BE2C (cell line): ENCODE data around the gene HMGA1.

Experiments
- DNase-seq: peaks from one replicate; pipeline ENCODE4 v3.0.0-alpha.2; 2020
- H3K27me3 ChIP-seq: fragments of 250-450 bp; sonication (Bioruptor Pico); 2 replicates; pipeline ENCODE4 v1.5.1; 2020; ENCODE audit warnings: mild to moderate bottlenecking
- H3K36me3 ChIP-seq: fragments of 250-450 bp; sonication (Bioruptor Pico); 2 replicates; pipeline ENCODE4 v1.5.1; 2020; ENCODE audit warnings: mild to moderate bottlenecking
- H3K4me1 ChIP-seq: fragments of 250-450 bp; sonication (Bioruptor Pico); 2 replicates; pipeline ENCODE4 v1.5.1; 2020
- H3K4me3 ChIP-seq: 2 replicates; pipeline ENCODE4 v1.5.1; 2011; ENCODE audit warnings: low read depth, low read length
- H3K9me3 ChIP-seq: fragments of 250-450 bp; sonication (Bioruptor Pico); 2 replicates; pipeline ENCODE4 v1.5.1; 2020
- TF ChIP-seq, protein P1 (sequence below): IDR thresholded peaks from 2 replicates; pipeline ENCODE4 v1.5.1; 2012; ENCODE audit warnings: mild to moderate bottlenecking, low read depth, low read length

The HMGA1 gene

GRCh38 chr6:34204693-34205092 lies 32.0 kb upstream of the HMGA1 start:
- Histone ChIP-seq H3K27me3 (no peaks in the 10 kb centered on the region), H3K36me3 (no peaks in the 10 kb centered on the region), H3K4me1 (no peaks in the 10 kb centered on the region), H3K9me3 (no peaks in the 10 kb centered on the region), H3K4me3 (no peak overlapping the region)
- no peak for DNase-seq
- TF ChIP-seq, protein P1, sequence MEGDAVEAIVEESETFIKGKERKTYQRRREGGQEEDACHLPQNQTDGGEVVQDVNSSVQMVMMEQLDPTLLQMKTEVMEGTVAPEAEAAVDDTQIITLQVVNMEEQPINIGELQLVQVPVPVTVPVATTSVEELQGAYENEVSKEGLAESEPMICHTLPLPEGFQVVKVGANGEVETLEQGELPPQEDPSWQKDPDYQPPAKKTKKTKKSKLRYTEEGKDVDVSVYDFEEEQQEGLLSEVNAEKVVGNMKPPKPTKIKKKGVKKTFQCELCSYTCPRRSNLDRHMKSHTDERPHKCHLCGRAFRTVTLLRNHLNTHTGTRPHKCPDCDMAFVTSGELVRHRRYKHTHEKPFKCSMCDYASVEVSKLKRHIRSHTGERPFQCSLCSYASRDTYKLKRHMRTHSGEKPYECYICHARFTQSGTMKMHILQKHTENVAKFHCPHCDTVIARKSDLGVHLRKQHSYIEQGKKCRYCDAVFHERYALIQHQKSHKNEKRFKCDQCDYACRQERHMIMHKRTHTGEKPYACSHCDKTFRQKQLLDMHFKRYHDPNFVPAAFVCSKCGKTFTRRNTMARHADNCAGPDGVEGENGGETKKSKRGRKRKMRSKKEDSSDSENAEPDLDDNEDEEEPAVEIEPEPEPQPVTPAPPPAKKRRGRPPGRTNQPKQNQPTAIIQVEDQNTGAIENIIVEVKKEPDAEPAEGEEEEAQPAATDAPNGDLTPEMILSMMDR = no peak

- no peaks in the 10 kb centered on the region for H3K36me3 ChIP-seq
- DNase-seq = no peak
These were observed 31.2 kb upstream of the HMGA1 start for GRCh38 chr6:34205466-34205865.

DNA sequence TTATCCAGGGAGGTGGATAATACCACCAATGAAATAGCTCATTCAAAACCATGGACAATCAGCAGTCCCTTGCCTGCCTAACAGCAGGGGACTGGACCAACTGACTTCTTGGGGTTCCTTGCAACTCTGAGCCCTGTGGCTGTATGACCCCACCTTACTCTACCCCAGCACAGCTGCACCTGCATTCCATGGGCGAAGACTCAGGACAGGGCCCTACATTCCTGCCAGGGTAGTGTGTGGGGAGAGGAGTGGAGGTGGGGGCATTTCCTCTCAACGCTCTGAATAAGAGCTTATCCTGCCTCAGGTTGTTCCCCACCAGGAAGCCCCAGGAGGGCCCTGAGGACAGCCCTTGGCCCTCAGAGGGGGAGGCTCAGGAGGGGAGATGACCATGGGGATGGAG lies 30.8 kb upstream of the HMGA1 start:
- H3K27me3 ChIP-seq = no peaks in the 10 kb centered on the region
- TF ChIP-seq, protein P1 = no peak
- H3K4me1 ChIP-seq = no peaks in the 10 kb centered on the region
- no peaks in the 10 kb centered on the region for H3K36me3 ChIP-seq
- no peaks in the 10 kb centered on the region for H3K9me3 ChIP-seq
- DNase-seq = no peak
- H3K4me3 ChIP-seq = no peak overlapping the region

More at GRCh38 chr6:34205466-34205865, 31.2 kb upstream of the HMGA1 start:
- H3K4me1 ChIP-seq = no peaks in the 10 kb centered on the region
- TF ChIP-seq, protein P1 = no peak
- H3K27me3 ChIP-seq = no peaks in the 10 kb centered on the region
- H3K9me3 ChIP-seq = no peaks in the 10 kb centered on the region
- H3K4me3 ChIP-seq = no peak overlapping the region

- no peak for DNase-seq
- TF ChIP-seq, protein P1 = no peak
- Histone ChIP-seq H3K4me1 (no peaks in the 10 kb centered on the region), H3K9me3 (no peaks in the 10 kb centered on the region), H3K4me3 (no peak overlapping the region), H3K36me3 (no peaks in the 10 kb centered on the region), H3K27me3 (no peaks in the 10 kb centered on the region)
These were observed 29.9 kb upstream of the HMGA1 start for GRCh38 chr6:34206726-34207125.

DNA sequence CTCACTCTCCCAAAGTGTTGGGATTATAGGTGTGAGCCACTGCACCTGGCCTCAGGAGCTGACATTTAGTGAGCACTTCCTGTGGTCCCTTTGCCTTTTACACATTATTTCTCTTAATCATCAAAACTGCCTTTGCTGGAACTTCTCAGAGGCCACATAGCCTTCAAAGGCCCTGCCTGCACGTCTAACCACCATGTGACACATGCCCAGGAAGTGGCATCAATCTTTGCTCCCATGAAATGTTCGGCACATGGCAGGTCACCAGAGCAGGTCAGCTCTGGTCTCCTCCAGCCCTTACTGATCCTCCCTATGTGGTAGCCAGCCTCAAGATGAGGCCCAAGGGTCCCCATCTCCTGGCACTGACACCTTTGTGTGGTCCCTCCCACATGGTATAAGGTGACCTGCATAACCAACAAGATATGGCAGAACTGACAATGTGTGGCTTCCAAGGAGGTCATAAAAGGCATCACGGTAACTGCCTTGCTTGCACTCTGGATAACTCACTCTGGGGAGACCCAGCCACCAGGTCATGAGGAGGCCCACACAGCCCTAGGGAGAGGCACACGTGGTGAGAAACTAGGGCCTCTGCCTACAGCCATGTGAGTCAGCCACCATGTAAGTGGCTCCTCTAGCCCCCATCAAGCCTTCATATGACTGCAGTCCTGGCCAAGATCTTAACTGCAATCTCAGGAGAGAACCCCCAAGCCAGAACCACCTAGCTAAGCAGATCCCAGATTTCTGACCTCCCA lies 28.8 kb upstream of the HMGA1 start:
- Histone ChIP-seq H3K4me3 (no peak overlapping the region), H3K27me3 (no peaks in the 10 kb centered on the region), H3K4me1 (no peaks in the 10 kb centered on the region), H3K9me3 (no peaks in the 10 kb centered on the region), H3K36me3 (no peaks in the 10 kb centered on the region)
- TF ChIP-seq, protein P1 = no peak
- DNase-seq = no peak

- H3K27me3 ChIP-seq = no peaks in the 10 kb centered on the region
- no peak for DNase-seq
- TF ChIP-seq, protein P1 = no peak
- no peaks in the 10 kb centered on the region for H3K36me3 ChIP-seq
- H3K4me1 ChIP-seq = no peaks in the 10 kb centered on the region
- H3K9me3 ChIP-seq = no peaks in the 10 kb centered on the region
- H3K4me3 ChIP-seq = no peak overlapping the region
These were observed 22.9 kb upstream of the HMGA1 start for GRCh38 chr6:34213772-34214171.
